Neutrophil (primary cell): ENCODE results near the gene RAD54L.
"Not testable (repeated sequence)": the region's sequence is repeated elsewhere in the genome, so short reads cannot be mapped to it uniquely, and the experiment has no call there.

Source experiments
- H3K27ac ChIP-seq: fragments of 200-600 bp; sonication (generic); 2 replicates; pipeline ENCODE4 v1.5.1; 2016; ENCODE audit warnings: mild to moderate bottlenecking, moderate library complexity
- H3K27me3 ChIP-seq: fragments of 200-600 bp; sonication (generic); 2 replicates; pipeline ENCODE4 v1.6.0; 2016; ENCODE audit warnings: mild to moderate bottlenecking
- H3K36me3 ChIP-seq: fragments of 200-600 bp; sonication (generic); 2 replicates; pipeline ENCODE4 v1.5.1; 2017
- H3K4me1 ChIP-seq, 2 experiments: fragments of 200-600 bp in 1 of 2; sonication (generic) in 1 of 2; 1 replicate in 1 of 2; 2 replicates in 1 of 2; pipeline versions ENCODE4 v1.5.1 to v1.6.1; 2013 to 2016; ENCODE audit warnings: low read depth in 1 of 2, low read length in 1 of 2, mild to moderate bottlenecking in 1 of 2, moderate library complexity in 1 of 2; ENCODE audit not compliant: control insufficient read depth in 1 of 2, insufficient read depth in 1 of 2
- H3K4me3 ChIP-seq, 2 experiments: fragments of 200-600 bp in 1 of 2; sonication (generic) in 1 of 2; 1 replicate in 1 of 2; 2 replicates in 1 of 2; pipeline ENCODE4 v1.5.1; 2013 to 2016; ENCODE audit warnings: low read depth in 1 of 2, low read length in 1 of 2, mild to moderate bottlenecking in 1 of 2, moderate library complexity in 1 of 2
- H3K9me3 ChIP-seq: fragments of 200-600 bp; sonication (generic); 2 replicates; pipeline ENCODE4 v1.5.1; 2016
- CTCF ChIP-seq: fragments of 200-600 bp; sonication (generic); IDR thresholded peaks from 2 replicates; pipeline ENCODE4 v1.5.1; 2016; ENCODE audit warnings: antibody characterized with exemption

Gene RAD54L

GRCh38 chr1:46244656-46245371 is 2.7 kb upstream of the RAD54L start:
- TF ChIP-seq CTCF: no peak
- Histone ChIP-seq H3K4me1 (peaks cover 21 to 22% of the 10 kb centered on the region in 2 experiments), H3K27me3 (no peaks in the 10 kb centered on the region), H3K4me3 (no peak overlapping the region), H3K27ac (no peak overlapping the region), H3K36me3 (no peaks in the 10 kb centered on the region), H3K9me3 (no peaks in the 10 kb centered on the region)

- not testable (repeated sequence) for H3K27ac ChIP-seq
Measured at GRCh38 chr1:46246136-46246535, 1.4 kb upstream of the RAD54L start.

GRCh38 chr1:46246548-46247435 is 771 bp upstream of the RAD54L start:
- H3K27ac ChIP-seq: peak overlapping the region; percentile 52
- TF ChIP-seq CTCF: no peak
- H3K36me3 ChIP-seq: peaks cover 6% of the 10 kb centered on the region
- H3K4me3 ChIP-seq: peak overlapping the region; percentile 82 to 84
- peaks cover 21 to 22% of the 10 kb centered on the region in 2 experiments for H3K4me1 ChIP-seq
- H3K9me3 ChIP-seq: no peaks in the 10 kb centered on the region
- H3K27me3 ChIP-seq: no peaks in the 10 kb centered on the region

More at GRCh38 chr1:46246136-46246535, 1.4 kb upstream of the RAD54L start:
- not testable (repeated sequence) for H3K4me3 ChIP-seq, H3K36me3 ChIP-seq, H3K9me3 ChIP-seq, H3K27me3 ChIP-seq
- H3K4me1 ChIP-seq: peaks cover 21 to 22% of the 10 kb centered on the region in 2 experiments

- Histone ChIP-seq H3K9me3 (no peaks in the 10 kb centered on the region), H3K4me1 (peaks cover 21 to 22% of the 10 kb centered on the region in 2 experiments), H3K27me3 (no peaks in the 10 kb centered on the region), H3K27ac (peak overlapping the region; percentile 52), H3K4me3 (peak overlapping the region; percentile 65 to 84), H3K36me3 (peaks cover 8% of the 10 kb centered on the region)
- no peak for TF ChIP-seq CTCF
Measured at GRCh38 chr1:46248122-46248920, 758 bp downstream of the RAD54L start.

GRCh38 chr1:46254668-46255067 is 7.1 kb downstream of the RAD54L start:
- no peaks in the 10 kb centered on the region for H3K4me1 ChIP-seq
- H3K36me3 ChIP-seq: peaks cover 14% of the 10 kb centered on the region
- TF ChIP-seq CTCF: no peak
- H3K4me3 ChIP-seq: no peak overlapping the region
- H3K27ac ChIP-seq: no peak overlapping the region
- no peaks in the 10 kb centered on the region for H3K27me3 ChIP-seq
- H3K9me3 ChIP-seq: no peaks in the 10 kb centered on the region
